Measurements from ENCODE around the gene BMERB1. TPM values are rescaled to one million over a fixed set of nuclear protein-coding genes. Genes with fewer than 3 reads are reported as not detected.

The BMERB1 gene
- total RNA-seq, 1 donor from 2014 or later, result 20.1 TPM

GRCh38 chr16:15493466-15494180 is 59.2 kb downstream of the BMERB1 start:
- Histone ChIP-seq H3K36me3 (ENCODE audit: insufficient read depth, low read length) (no peaks in the 10 kb centered on the region), H3K9me3 (ENCODE audit: insufficient read depth, low read depth, low read length) (no peaks in the 10 kb centered on the region), H3K4me3 (ENCODE audit: insufficient read depth, low read depth, low read length) (no peak overlapping the region), H3K4me2 (ENCODE audit: low read length) (peak overlapping the region; percentile 63), H3K27me3 (ENCODE audit: insufficient read depth, low read length) (no peaks in the 10 kb centered on the region), H3K27ac (ENCODE audit: low read depth, low read length) (peak overlapping the region; percentile 79), H3K4me1 (ENCODE audit: insufficient read depth, low read length) (peaks cover 34% of the 10 kb centered on the region), H4K20me1 (ENCODE audit: insufficient read depth, low read length) (peaks cover 3% of the 10 kb centered on the region), H3K79me2 (ENCODE audit: insufficient read depth, low read length) (peaks cover 32% of the 10 kb centered on the region), H3K9ac (ENCODE audit: low read length) (peak overlapping the region; percentile 70), H2AFZ (ENCODE audit: low read depth, low read length) (no peak overlapping the region)
- no peak for FAIRE-seq
- Mint-ChIP-seq H3K4me1 (ENCODE audit: low read depth, unreplicated experiment) (peaks cover 23% of the 10 kb centered on the region), H3K4me3 (ENCODE audit: unreplicated experiment) (no peak overlapping the region), H3K27ac (ENCODE audit: unreplicated experiment) (no peak overlapping the region), H3K36me3 (ENCODE audit: low read depth, unreplicated experiment) (peaks cover 10% of the 10 kb centered on the region), H3K9me3 (ENCODE audit: unreplicated experiment) (peaks cover 4% of the 10 kb centered on the region), H3K27me3 (ENCODE audit: low read depth, unreplicated experiment) (no peaks in the 10 kb centered on the region)
- no peak for TF ChIP-seq CTCF (IDR thresholded peaks at IDR 0.05; ENCODE audit: insufficient read depth, low read depth, low read length)
- TF ChIP-seq EZH2 (IDR thresholded peaks at IDR 0.05; ENCODE audit: insufficient read depth, low read length), result no peak
- peak; percentile 93 for DNase-seq (ENCODE audit: low read depth)

GRCh38 chr16:15494236-15494635 is 59.8 kb downstream of the BMERB1 start:
- H3K4me3 Mint-ChIP-seq (ENCODE audit: unreplicated experiment), result no peak overlapping the region
- Histone ChIP-seq H3K9ac (ENCODE audit: low read length) (peak overlapping the region; percentile 70), H3K9me3 (ENCODE audit: insufficient read depth, low read depth, low read length) (no peaks in the 10 kb centered on the region), H3K4me1 (ENCODE audit: insufficient read depth, low read length) (peaks cover 28% of the 10 kb centered on the region), H2AFZ (ENCODE audit: low read depth, low read length) (no peak overlapping the region), H3K27ac (ENCODE audit: low read depth, low read length) (peak overlapping the region; percentile 79), H4K20me1 (ENCODE audit: insufficient read depth, low read length) (peaks cover 3% of the 10 kb centered on the region), H3K4me2 (ENCODE audit: low read length) (peak overlapping the region; percentile 63), H3K79me2 (ENCODE audit: insufficient read depth, low read length) (peaks cover 32% of the 10 kb centered on the region), H3K36me3 (ENCODE audit: insufficient read depth, low read length) (no peaks in the 10 kb centered on the region), H3K4me3 (ENCODE audit: insufficient read depth, low read depth, low read length) (no peak overlapping the region), H3K27me3 (ENCODE audit: insufficient read depth, low read length) (no peaks in the 10 kb centered on the region)
- H3K36me3 Mint-ChIP-seq (ENCODE audit: low read depth, unreplicated experiment), result peaks cover 10% of the 10 kb centered on the region
- H3K4me1 Mint-ChIP-seq (ENCODE audit: low read depth, unreplicated experiment), result peaks cover 20% of the 10 kb centered on the region
- TF ChIP-seq CTCF (IDR thresholded peaks at IDR 0.05; ENCODE audit: insufficient read depth, low read depth, low read length) (no peak), EZH2 (IDR thresholded peaks at IDR 0.05; ENCODE audit: insufficient read depth, low read length) (no peak)
- no peaks in the 10 kb centered on the region for H3K27me3 Mint-ChIP-seq (ENCODE audit: low read depth, unreplicated experiment)
- H3K9me3 Mint-ChIP-seq (ENCODE audit: unreplicated experiment), result peaks cover 4% of the 10 kb centered on the region
- DNase-seq (ENCODE audit: low read depth) (peak; percentile 87), FAIRE-seq (no peak)
- H3K27ac Mint-ChIP-seq (ENCODE audit: unreplicated experiment), result no peak overlapping the region

DNA sequence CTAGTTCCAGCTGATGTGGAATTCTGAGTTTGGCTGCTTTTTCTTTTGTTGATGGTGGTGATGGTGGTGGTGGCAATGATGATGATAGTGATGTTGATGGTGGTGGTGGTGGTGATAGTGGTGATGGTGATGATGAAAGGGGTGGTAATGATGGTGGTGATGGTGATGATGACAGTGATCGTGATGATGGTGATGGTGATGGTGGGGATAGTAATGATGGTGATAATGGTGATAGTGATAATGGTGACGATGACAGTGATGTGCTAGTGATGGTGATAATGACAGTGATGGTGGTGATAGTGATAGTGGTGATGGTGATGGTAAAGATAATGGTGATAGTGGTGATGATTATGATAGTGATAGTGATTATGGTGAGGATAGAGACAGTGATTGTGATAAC is 61.5 kb downstream of the BMERB1 start:
- Mint-ChIP-seq H3K4me3 (ENCODE audit: unreplicated experiment) (no peak overlapping the region), H3K4me1 (ENCODE audit: low read depth, unreplicated experiment) (peaks cover 12% of the 10 kb centered on the region), H3K27ac (ENCODE audit: unreplicated experiment) (no peak overlapping the region), H3K9me3 (ENCODE audit: unreplicated experiment) (peaks cover 7% of the 10 kb centered on the region), H3K27me3 (ENCODE audit: low read depth, unreplicated experiment) (no peaks in the 10 kb centered on the region), H3K36me3 (ENCODE audit: low read depth, unreplicated experiment) (peaks cover 7% of the 10 kb centered on the region)
- peaks cover 3% of the 10 kb centered on the region for H4K20me1 ChIP-seq (ENCODE audit: insufficient read depth, low read length)
- TF ChIP-seq EZH2 (IDR thresholded peaks at IDR 0.05; ENCODE audit: insufficient read depth, low read length) (no peak), CTCF (IDR thresholded peaks at IDR 0.05; ENCODE audit: insufficient read depth, low read depth, low read length) (no peak)
- no peak overlapping the region for H2AFZ ChIP-seq (ENCODE audit: low read depth, low read length)
- no peak overlapping the region for H3K4me2 ChIP-seq (ENCODE audit: low read length)
- FAIRE-seq (no peak), DNase-seq (ENCODE audit: low read depth) (no peak)
- H3K27me3 ChIP-seq (ENCODE audit: insufficient read depth, low read length), result no peaks in the 10 kb centered on the region
- H3K4me1 ChIP-seq (ENCODE audit: insufficient read depth, low read length), result peaks cover 18% of the 10 kb centered on the region
- no peak overlapping the region for H3K27ac ChIP-seq (ENCODE audit: low read depth, low read length)
- H3K9ac ChIP-seq (ENCODE audit: low read length), result no peak overlapping the region
- no peaks in the 10 kb centered on the region for H3K36me3 ChIP-seq (ENCODE audit: insufficient read depth, low read length)
- no peak overlapping the region for H3K4me3 ChIP-seq (ENCODE audit: insufficient read depth, low read depth, low read length)
- H3K79me2 ChIP-seq (ENCODE audit: insufficient read depth, low read length), result peaks cover 30% of the 10 kb centered on the region
- no peaks in the 10 kb centered on the region for H3K9me3 ChIP-seq (ENCODE audit: insufficient read depth, low read depth, low read length)

All from astrocyte (in vitro differentiated cells and primary cell).